Endothelial cell of umbilical vein (primary cell): ENCODE data around the gene TRPC6.

Source experiments
- CTCF ChIP-seq, 2 donors: IDR thresholded peaks; 1 replicate in 1 of 2; 2 replicates in 1 of 2; pipeline ENCODE4 v1.5.1; 2011; ENCODE audit warnings: low read length in 2 of 2, mild to moderate bottlenecking in 2 of 2, moderate library complexity in 2 of 2, control low read depth in 1 of 2, inconsistent platforms in 1 of 2, low read depth in 1 of 2; ENCODE audit not compliant: insufficient read depth in 1 of 2; ENCODE audit errors: extremely low read depth in 1 of 2
- EZH2 ChIP-seq: IDR thresholded peaks from 2 replicates; pipeline ENCODE4 v1.6.1; 2012; ENCODE audit warnings: borderline replicate concordance, low read depth, mild to moderate bottlenecking, moderate library complexity, low read length, inconsistent platforms; ENCODE audit not compliant: severe bottlenecking
- POLR2A ChIP-seq: IDR thresholded peaks from 2 replicates; pipeline ENCODE4 v1.6.1; 2012; ENCODE audit warnings: low read depth, mild to moderate bottlenecking, control low read depth, low read length

GRCh38 chr11:101459020-101459419 is 124.8 kb downstream of the TRPC6 start:
- no peak for TF ChIP-seq CTCF (IDR thresholded peaks at IDR 0.05; ENCODE audit: extremely low read depth in 1 of 2, insufficient read depth in 1 of 2, low read depth in 1 of 2, low read length in 2 of 2)
- no peak for TF ChIP-seq POLR2A
- TF ChIP-seq EZH2: no peak
